Measurements from ENCODE around the gene RGS9BP. TPM values are rescaled to one million over a fixed set of nuclear protein-coding genes. Genes with fewer than 3 reads are reported as not detected.

Gene RGS9BP
- total and polyA plus RNA-seq, 2 of the 13 experiments (the other 11 are each of a cell fraction or from before 2014, with no cell fraction given): 0.01 TPM; not detected in 1

DNA sequence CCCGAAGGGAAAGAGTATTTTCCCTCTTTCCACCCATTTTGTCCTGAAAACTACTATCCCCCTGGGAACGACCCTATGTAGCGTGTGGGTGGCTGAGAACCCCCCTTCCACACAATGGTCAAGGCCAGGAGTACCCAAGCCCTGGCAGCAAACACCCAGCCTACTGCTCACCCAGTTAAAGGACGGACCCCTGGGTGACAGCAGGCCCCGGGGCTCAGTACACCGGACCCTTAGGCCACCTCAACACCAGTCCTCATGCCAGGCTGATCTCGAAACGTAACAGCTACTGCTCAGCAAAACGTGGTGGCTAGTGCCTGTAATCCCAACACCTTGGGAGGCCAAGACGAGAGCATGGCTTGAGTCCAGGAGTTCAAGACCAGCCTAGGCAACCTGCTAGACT, 2.1 kb upstream of the RGS9BP start:
- 88% methylated on average over 10 of the region's 10 CpGs for WGBS (ENCODE audit: low lambda C conversion rate)
- ChIA-PET POLR2A (interaction anchor here (0.8 to 1.2 kb wide), 2 partner anchors 20 to 196 kb away, joined by 3 read pairs; no protein-coding TSS in a partner anchor), CTCF (ENCODE audit: low intra/inter-chr PET ratio, low total read pairs) (no interaction called here)
- H3K36me3 ChIP-seq (replicated peaks in 1 of 2; ENCODE audit: control insufficient read depth in 1 of 2, insufficient read depth in 2 of 2, low read length in 2 of 2): no peaks in the 10 kb centered on the region
- H3K27me3 ChIP-seq (ENCODE audit: control insufficient read depth in 1 of 2, insufficient read depth in 2 of 2, low read length in 2 of 2): peaks cover 3 to 15% of the 10 kb centered on the region in 2 experiments; a peak in 4 of 5 replicates
- peak overlapping the region in 2 of 3 experiments; percentile 85 to 88; a peak in 4 of 6 replicates for H3K4me3 ChIP-seq (replicated peaks in 1 of 3; ENCODE audit: insufficient read depth in 1 of 3, low read depth in 2 of 3, low read length in 3 of 3)
- H2AFZ ChIP-seq (ENCODE audit: low read length): no peak overlapping the region
- peaks cover 74% of the 10 kb centered on the region for H3K4me1 ChIP-seq (ENCODE audit: insufficient read depth, low read length)
- no peak overlapping the region for H3K9ac ChIP-seq (ENCODE audit: insufficient read depth, low read depth, low read length)
- peak overlapping the region; percentile 94 for H3K4me2 ChIP-seq (ENCODE audit: low read depth, low read length)
- intact Hi-C loops (cut with micrococcal nuclease; ENCODE audit: unreplicated experiment) (no loop called here), in situ Hi-C loops (cut with HindIII; ENCODE audit: extremely low pct_ligation_motif_present, low pct_unique_long_range_greater_than_20kb) (no loop called here)
- ATAC-seq: no peak
- no peak for FAIRE-seq
- BruUV-seq (replicated peaks): no TSS peak
- H4K20me1 ChIP-seq (ENCODE audit: insufficient read depth, low read length): peaks cover 29% of the 10 kb centered on the region
- TF ChIP-seq, protein P1, sequence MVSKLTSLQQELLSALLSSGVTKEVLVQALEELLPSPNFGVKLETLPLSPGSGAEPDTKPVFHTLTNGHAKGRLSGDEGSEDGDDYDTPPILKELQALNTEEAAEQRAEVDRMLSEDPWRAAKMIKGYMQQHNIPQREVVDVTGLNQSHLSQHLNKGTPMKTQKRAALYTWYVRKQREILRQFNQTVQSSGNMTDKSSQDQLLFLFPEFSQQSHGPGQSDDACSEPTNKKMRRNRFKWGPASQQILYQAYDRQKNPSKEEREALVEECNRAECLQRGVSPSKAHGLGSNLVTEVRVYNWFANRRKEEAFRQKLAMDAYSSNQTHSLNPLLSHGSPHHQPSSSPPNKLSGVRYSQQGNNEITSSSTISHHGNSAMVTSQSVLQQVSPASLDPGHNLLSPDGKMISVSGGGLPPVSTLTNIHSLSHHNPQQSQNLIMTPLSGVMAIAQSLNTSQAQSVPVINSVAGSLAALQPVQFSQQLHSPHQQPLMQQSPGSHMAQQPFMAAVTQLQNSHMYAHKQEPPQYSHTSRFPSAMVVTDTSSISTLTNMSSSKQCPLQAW (CRISPR knock-in tag; IDR thresholded peaks at IDR 0.05): 0 out of 2 replicates have a peak, but pooled peaks have one; percentile 23
- TF ChIP-seq ZNF530 (CRISPR knock-in tag; IDR thresholded peaks at IDR 0.05; ENCODE audit: low read depth): no peak
- DNase-seq (ENCODE audit: low spot score): no peak
- no peak overlapping the region for H3K27ac ChIP-seq (ENCODE audit: extremely low read length, insufficient read depth, low read length)
- peaks cover 39% of the 10 kb centered on the region for H3K79me2 ChIP-seq (ENCODE audit: insufficient read depth, low read length)
- H3K9me3 ChIP-seq (ENCODE audit: low read length): no peaks in the 10 kb centered on the region

DNA sequence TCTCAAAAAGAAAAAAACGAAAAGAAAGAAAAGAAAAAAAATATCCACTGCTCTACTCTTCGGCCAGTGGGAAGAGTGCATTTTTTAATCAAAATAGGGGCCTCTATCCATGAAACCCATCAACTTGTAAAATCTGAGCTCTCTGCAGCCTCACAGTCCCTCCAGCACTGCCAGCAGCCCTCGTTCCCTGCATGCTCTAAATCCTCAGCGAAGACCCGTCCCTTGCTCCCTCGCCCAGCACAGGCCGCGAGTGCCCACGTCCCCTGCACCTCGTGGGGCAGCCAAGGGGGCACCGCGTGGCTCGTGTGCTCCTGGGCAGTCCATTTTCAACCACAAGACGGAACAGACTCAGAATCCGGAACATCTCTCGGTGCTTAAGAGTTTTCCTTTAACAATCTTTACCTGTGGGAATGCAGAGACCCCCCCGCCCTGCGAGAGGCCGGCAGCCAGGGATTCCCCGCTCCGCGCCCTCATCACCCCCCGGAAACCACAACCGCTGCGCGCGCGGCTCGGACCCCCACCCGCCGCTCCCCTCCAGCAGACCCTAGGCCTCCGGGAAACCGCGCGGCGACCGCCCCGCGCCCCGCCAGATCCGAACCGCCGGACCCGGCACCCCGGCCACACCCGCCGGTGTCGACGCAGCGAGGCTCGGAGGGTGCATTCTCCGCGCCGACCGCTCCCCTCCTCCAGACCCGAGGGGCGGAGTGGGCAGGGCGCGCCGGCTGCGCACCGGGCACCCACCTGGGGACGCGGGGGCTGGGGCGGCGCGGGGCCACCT, 1.3 kb upstream of the RGS9BP start:
- POLR2A ChIA-PET: interaction anchor here (0.8 to 2.3 kb wide), 6 partner anchors 9 to 269 kb away, joined by 3 to 21 read pairs (median 4); partner anchors contain the start of genes DPY19L3 and NUDT19
- DNase-seq (ENCODE audit: low spot score): no peak
- Histone ChIP-seq H4K20me1 (ENCODE audit: insufficient read depth, low read length) (peaks cover 29% of the 10 kb centered on the region), H2AFZ (ENCODE audit: low read length) (no peak overlapping the region), H3K36me3 (replicated peaks in 1 of 2; ENCODE audit: control insufficient read depth in 1 of 2, insufficient read depth in 2 of 2, low read length in 2 of 2) (no peaks in the 10 kb centered on the region), H3K4me3 (replicated peaks in 1 of 3; ENCODE audit: insufficient read depth in 1 of 3, low read depth in 2 of 3, low read length in 3 of 3) (peak overlapping the region; percentile 74 to 88 (median 85)), H3K9me3 (ENCODE audit: low read length) (no peaks in the 10 kb centered on the region), H3K9ac (ENCODE audit: insufficient read depth, low read depth, low read length) (peak overlapping the region; percentile 65), H3K4me2 (ENCODE audit: low read depth, low read length) (peak overlapping the region; percentile 94), H3K79me2 (ENCODE audit: insufficient read depth, low read length) (peaks cover 31% of the 10 kb centered on the region), H3K27ac (ENCODE audit: extremely low read length, insufficient read depth, low read length) (no peak overlapping the region), H3K27me3 (ENCODE audit: control insufficient read depth in 1 of 2, insufficient read depth in 2 of 2, low read length in 2 of 2) (peaks cover 3 to 15% of the 10 kb centered on the region in 2 experiments; a peak in 4 of 5 replicates), H3K4me1 (ENCODE audit: insufficient read depth, low read length) (peaks cover 72% of the 10 kb centered on the region)
- TSS peak; percentile 59 for BruUV-seq (replicated peaks)
- ATAC-seq: no peak
- CTCF ChIA-PET (ENCODE audit: low intra/inter-chr PET ratio, low total read pairs): no interaction called here
- no peak for FAIRE-seq
- intact Hi-C loops (cut with micrococcal nuclease; ENCODE audit: unreplicated experiment) (no loop called here), in situ Hi-C loops (cut with HindIII; ENCODE audit: extremely low pct_ligation_motif_present, low pct_unique_long_range_greater_than_20kb) (no loop called here)
- WGBS (ENCODE audit: low lambda C conversion rate): 6% methylated on average over 16 of the region's 67 CpGs
- TF ChIP-seq, protein P2, sequence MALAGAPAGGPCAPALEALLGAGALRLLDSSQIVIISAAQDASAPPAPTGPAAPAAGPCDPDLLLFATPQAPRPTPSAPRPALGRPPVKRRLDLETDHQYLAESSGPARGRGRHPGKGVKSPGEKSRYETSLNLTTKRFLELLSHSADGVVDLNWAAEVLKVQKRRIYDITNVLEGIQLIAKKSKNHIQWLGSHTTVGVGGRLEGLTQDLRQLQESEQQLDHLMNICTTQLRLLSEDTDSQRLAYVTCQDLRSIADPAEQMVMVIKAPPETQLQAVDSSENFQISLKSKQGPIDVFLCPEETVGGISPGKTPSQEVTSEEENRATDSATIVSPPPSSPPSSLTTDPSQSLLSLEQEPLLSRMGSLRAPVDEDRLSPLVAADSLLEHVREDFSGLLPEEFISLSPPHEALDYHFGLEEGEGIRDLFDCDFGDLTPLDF (CRISPR knock-in tag; IDR thresholded peaks at IDR 0.05): no peak
- TF ChIP-seq AGO2 (optimal IDR thresholded peaks at IDR 0.05; ENCODE audit: low read depth, low read length) (peak; percentile 70), ZNF747 (CRISPR knock-in tag; IDR thresholded peaks at IDR 0.05; ENCODE audit: borderline replicate concordance) (0 out of 2 replicates have a peak, but pooled peaks have one; percentile 23), ZNF547 (CRISPR knock-in tag; IDR thresholded peaks at IDR 0.05) (0 out of 2 replicates have a peak, but pooled peaks have one; percentile 65)
- TF ChIP-seq, protein P3, sequence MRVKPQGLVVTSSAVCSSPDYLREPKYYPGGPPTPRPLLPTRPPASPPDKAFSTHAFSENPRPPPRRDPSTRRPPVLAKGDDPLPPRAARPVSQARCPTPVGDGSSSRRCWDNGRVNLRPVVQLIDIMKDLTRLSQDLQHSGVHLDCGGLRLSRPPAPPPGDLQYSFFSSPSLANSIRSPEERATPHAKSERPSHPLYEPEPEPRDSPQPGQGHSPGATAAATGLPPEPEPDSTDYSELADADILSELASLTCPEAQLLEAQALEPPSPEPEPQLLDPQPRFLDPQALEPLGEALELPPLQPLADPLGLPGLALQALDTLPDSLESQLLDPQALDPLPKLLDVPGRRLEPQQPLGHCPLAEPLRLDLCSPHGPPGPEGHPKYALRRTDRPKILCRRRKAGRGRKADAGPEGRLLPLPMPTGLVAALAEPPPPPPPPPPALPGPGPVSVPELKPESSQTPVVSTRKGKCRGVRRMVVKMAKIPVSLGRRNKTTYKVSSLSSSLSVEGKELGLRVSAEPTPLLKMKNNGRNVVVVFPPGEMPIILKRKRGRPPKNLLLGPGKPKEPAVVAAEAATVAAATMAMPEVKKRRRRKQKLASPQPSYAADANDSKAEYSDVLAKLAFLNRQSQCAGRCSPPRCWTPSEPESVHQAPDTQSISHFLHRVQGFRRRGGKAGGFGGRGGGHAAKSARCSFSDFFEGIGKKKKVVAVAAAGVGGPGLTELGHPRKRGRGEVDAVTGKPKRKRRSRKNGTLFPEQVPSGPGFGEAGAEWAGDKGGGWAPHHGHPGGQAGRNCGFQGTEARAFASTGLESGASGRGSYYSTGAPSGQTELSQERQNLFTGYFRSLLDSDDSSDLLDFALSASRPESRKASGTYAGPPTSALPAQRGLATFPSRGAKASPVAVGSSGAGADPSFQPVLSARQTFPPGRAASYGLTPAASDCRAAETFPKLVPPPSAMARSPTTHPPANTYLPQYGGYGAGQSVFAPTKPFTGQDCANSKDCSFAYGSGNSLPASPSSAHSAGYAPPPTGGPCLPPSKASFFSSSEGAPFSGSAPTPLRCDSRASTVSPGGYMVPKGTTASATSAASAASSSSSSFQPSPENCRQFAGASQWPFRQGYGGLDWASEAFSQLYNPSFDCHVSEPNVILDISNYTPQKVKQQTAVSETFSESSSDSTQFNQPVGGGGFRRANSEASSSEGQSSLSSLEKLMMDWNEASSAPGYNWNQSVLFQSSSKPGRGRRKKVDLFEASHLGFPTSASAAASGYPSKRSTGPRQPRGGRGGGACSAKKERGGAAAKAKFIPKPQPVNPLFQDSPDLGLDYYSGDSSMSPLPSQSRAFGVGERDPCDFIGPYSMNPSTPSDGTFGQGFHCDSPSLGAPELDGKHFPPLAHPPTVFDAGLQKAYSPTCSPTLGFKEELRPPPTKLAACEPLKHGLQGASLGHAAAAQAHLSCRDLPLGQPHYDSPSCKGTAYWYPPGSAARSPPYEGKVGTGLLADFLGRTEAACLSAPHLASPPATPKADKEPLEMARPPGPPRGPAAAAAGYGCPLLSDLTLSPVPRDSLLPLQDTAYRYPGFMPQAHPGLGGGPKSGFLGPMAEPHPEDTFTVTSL (CRISPR knock-in tag; IDR thresholded peaks at IDR 0.05; ENCODE audit: borderline replicate concordance): no peak

Measured in HepG2 (cell line).